Measurements from ENCODE around the gene HELB. TPM values are rescaled to one million over a fixed set of nuclear protein-coding genes. Genes with fewer than 3 reads are reported as not detected.

The HELB gene
- total and polyA plus RNA-seq, 12 donors: 0.40 to 6.8 (median 1.7) TPM

- H3K4me3 ChIP-seq: no peak overlapping the region
- H3K27ac ChIP-seq: no peak overlapping the region
- no peaks in the 10 kb centered on the region for H3K27me3 ChIP-seq
- no peaks in the 10 kb centered on the region for H3K9me3 ChIP-seq (replicated peaks in 1 of 3)
- H3K36me3 ChIP-seq (replicated peaks in 1 of 2): no peaks in the 10 kb centered on the region
- TF ChIP-seq POLR2A (IDR thresholded peaks at IDR 0.05) (no peak), CTCF (IDR thresholded peaks at IDR 0.05) (no peak)
- H3K4me1 ChIP-seq (replicated peaks in 1 of 2): no peaks in the 10 kb centered on the region
- DNase-seq: no peak
- intact Hi-C loops (cut with DNase I): no loop called here
These were observed 57.0 kb downstream of the HELB start for GRCh38 chr12:66359300-66359699.

DNA sequence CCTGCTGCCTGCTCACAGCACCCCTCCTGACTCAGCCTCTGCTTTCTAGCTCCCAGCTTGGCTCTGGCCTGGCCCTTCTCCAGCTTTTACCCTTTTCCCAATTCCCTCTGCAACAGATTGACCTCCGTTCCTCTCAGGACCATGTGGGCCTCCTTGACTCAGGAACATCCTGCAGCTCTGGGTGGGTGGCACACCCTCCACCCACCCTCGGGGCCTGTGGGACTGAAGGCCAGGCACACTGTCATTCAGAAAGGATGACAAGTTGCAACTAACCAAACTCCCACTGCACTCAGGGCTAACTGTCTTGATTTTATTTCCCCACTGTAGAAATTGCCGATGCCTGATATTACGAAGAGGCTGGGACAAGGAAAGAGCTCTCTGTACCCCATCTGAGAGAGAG, 59.4 kb downstream of the HELB start:
- H3K4me3 ChIP-seq: no peak overlapping the region
- intact Hi-C loops (cut with DNase I): no loop called here
- H3K9me3 ChIP-seq (replicated peaks in 1 of 3): no peaks in the 10 kb centered on the region
- H3K27me3 ChIP-seq: no peaks in the 10 kb centered on the region
- TF ChIP-seq POLR2A (IDR thresholded peaks at IDR 0.05) (no peak), CTCF (IDR thresholded peaks at IDR 0.05) (no peak)
- H3K36me3 ChIP-seq (replicated peaks in 1 of 2): no peaks in the 10 kb centered on the region
- no peak overlapping the region for H3K27ac ChIP-seq
- no peaks in the 10 kb centered on the region for H3K4me1 ChIP-seq (replicated peaks in 1 of 2)
- no peak for DNase-seq
- 88 to 92% (median 90%) methylated on average over 4 of the region's 4 CpGs for WGBS, 4 donors

GRCh38 chr12:66365718-66366490, 63.6 kb downstream of the HELB start:
- Histone ChIP-seq H3K4me3 (no peak overlapping the region), H3K27me3 (no peaks in the 10 kb centered on the region), H3K9me3 (replicated peaks in 1 of 3) (no peaks in the 10 kb centered on the region), H3K36me3 (replicated peaks in 1 of 2) (no peaks in the 10 kb centered on the region), H3K4me1 (replicated peaks in 1 of 2) (no peaks in the 10 kb centered on the region), H3K27ac (no peak overlapping the region)
- WGBS, 4 donors: 73 to 78% (median 74%) methylated on average over 3 of the region's 3 CpGs
- intact Hi-C loops (cut with DNase I): no loop called here
- TF ChIP-seq CTCF (IDR thresholded peaks at IDR 0.05) (no peak), POLR2A (IDR thresholded peaks at IDR 0.05) (no peak)
- no peak for DNase-seq

DNA sequence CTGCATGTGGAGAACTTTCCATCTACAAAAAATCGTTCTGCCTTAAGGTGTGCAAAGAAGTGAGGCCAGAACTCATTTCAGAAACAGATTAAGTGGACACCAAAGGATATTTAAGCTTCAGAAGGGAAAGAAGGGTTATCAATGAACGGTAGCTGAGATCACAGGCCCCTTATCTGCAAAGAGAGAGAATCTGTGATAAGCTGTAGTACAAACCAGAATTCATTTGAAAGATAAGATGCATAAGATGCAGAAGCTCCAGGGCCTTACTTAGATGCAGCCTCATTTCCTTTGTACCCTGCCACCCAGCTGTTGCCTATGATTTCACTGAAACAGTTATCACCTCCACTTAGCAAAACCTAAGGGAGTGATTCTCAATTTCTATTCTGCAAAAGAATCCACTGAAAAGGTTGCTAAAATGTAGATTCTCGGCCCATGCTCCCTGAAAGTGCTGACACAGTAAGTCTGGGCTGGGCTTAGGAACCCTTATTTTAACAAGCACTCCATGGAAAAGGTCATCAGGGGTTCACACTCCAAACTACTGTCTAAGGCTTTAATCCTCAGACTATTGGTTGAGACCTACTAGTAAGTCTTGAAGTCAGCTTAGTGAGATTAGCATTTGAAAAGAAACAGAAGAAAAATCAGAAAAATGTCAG, 64.8 kb downstream of the HELB start:
- intact Hi-C loops (cut with DNase I): no loop called here
- H3K9me3 ChIP-seq (replicated peaks in 1 of 3): no peaks in the 10 kb centered on the region
- WGBS, 4 donors: 62 to 68% (median 66%) methylated on average over 3 of the region's 3 CpGs
- no peaks in the 10 kb centered on the region for H3K27me3 ChIP-seq
- no peak for DNase-seq
- TF ChIP-seq POLR2A (IDR thresholded peaks at IDR 0.05) (no peak), CTCF (IDR thresholded peaks at IDR 0.05) (no peak)
- H3K4me1 ChIP-seq (replicated peaks in 1 of 2): no peaks in the 10 kb centered on the region
- no peaks in the 10 kb centered on the region for H3K36me3 ChIP-seq (replicated peaks in 1 of 2)
- no peak overlapping the region for H3K4me3 ChIP-seq
- no peak overlapping the region for H3K27ac ChIP-seq
